Kidney glomerular epithelial cell (primary cell): Measurements from ENCODE around the gene SEMA4D.

Experiments
- DNase-seq: peaks from one replicate; lab custom pipeline; 2025; lab: John Stamatoyannopoulos, UW

SEMA4D gene

DNA sequence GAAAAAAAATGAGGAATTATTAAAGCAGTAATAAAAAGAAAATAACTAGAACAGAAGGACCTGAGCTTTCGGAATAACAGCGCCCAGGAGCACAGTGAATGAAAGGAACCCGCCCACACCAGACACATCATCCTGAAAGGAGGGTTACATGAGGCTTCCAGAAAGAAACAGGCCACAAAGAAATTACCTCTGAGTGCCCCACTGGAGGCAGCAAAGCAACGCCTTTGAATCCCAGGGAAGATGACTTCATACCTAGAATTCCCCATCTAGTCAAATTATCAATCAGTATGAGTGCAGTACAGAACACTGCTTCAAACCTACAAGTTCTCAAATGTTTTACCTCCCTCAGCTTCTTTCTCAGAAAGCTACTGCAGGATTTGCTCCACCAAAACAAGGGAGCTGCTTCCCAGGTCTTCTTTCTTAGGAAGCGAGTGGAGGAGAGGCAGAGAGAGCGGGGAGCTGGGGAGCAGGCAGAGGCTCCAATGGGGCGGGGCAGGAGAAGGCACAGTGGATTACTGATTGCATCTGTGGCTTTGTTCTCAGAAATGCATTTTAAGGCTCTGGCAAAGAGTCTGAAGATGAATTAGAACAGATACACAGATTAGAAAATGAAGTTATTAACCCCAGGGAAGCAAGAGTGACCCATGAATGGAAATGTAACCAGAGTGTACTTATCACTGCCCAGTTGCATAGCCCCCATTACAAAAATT lies 87.1 kb downstream of the SEMA4D start:
- DNase-seq: no peak

DNA sequence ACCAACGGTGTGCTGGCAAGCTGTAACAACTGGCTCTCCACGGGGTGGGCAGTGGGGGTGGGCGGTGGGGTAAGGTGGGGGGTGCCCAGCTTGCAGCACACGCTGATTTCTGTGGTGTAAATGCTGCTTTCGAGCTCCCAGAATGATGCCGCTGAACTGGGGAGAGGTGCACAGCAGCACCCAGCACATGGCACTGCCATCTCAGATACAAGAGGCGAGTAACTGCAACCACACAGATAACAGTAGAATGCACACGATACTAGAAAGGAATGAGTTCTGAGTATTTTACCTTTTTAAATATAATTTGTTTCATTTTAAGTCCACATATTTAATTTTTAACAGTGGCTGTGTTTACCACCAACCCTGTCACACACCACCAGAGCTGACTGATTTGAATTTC lies 87.9 kb downstream of the SEMA4D start:
- DNase-seq: no peak

DNA sequence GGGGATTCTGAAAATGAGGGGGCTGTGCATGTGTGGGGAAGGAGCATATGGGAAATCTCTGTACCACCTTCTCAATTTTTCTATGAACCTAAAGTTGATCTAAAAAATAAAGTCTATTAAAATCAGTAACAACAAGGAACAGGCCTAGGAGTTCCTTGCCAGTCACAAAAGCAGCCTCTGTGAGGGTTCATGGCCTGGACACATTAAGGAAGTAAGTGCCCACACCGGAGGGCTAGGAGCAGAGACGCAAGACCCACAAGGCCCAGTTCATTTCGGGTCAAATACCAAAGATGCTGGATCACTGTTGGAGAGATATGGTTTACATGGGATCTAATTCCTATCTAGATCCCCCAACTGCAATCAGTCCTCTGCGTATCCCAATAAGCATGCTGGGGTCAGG lies 88.4 kb downstream of the SEMA4D start:
- no peak for DNase-seq

DNA sequence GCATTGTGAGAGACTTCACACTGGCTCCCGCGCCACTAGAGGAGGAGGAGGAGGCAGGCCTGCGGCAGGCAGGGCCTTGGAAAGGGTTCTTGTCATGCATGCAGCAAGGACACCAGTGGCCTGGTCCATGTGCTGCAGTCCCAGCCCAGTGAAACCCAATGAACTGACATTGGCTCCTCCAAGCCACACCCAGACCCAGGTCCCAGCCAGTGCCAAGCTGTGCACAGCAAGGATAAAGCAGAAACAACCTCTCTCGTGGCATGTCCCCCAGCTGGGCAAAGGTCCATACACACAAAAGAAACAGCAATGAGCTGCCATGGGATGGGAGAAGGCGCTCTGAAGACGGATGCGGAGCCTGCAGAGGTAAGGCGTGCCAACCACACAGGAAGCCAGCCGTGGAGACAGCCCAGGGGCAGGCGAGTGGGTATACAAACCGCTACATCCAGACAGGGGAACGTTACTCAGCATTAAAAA lies 89.2 kb downstream of the SEMA4D start:
- peak; percentile 20 for DNase-seq

DNA sequence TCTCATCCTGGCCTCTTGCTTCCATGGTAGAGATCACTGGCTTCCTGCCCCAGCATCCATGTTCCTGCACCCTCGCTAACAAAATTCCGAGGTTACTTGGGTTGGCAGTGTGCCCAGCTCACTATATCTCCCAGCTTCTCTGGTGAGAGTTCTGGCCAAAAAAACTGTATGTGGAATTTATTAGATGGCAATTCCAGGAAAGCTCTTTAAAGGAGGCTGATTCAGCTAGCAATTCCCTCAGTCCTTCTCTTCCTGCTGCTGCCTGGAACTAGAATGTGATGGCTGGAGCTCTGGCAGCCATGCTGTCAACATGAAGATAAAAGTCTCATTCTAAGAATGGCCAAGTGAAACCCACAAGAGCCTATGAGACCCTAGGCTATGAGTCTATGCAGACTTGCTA lies 90.8 kb downstream of the SEMA4D start:
- no peak for DNase-seq

DNA sequence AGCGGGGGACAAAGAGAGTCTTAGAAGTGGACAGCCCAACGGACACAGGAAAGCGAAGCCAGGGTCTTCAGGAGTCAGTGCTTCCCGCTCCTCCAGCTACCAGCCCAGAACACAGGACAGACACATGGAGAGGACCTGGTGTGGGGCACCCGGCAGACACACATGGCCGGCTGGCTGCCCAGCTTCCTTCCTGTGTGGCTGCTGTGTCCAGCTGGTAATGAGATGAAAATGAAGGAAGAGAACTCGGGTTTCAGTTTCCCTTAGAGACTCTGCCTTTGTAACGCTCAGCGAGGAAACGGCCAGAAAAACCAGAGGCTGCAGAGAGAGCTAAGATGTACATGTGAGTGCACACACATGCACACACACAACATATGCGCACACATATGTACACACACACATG lies 92.1 kb downstream of the SEMA4D start:
- no peak for DNase-seq

DNA sequence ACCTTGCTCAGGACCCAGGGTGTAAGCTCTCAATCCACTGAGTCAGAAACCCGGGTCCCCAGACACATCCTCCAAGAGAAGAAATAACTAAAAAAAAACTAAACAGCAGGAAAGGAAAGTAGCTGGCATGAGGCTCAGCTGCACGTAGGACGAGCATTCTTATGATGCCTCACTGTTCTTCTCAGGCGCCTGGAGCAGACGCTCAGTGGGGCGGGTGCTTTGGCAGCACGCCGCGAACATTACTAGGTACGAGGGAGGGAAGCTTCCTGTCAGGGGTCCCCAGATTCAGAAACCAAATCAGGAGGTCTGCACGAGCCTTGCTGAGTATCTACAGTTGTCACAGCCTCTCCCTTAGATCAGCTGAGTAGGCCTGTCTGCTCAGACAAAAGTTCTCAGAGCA lies 93.8 kb downstream of the SEMA4D start:
- no peak for DNase-seq

DNA sequence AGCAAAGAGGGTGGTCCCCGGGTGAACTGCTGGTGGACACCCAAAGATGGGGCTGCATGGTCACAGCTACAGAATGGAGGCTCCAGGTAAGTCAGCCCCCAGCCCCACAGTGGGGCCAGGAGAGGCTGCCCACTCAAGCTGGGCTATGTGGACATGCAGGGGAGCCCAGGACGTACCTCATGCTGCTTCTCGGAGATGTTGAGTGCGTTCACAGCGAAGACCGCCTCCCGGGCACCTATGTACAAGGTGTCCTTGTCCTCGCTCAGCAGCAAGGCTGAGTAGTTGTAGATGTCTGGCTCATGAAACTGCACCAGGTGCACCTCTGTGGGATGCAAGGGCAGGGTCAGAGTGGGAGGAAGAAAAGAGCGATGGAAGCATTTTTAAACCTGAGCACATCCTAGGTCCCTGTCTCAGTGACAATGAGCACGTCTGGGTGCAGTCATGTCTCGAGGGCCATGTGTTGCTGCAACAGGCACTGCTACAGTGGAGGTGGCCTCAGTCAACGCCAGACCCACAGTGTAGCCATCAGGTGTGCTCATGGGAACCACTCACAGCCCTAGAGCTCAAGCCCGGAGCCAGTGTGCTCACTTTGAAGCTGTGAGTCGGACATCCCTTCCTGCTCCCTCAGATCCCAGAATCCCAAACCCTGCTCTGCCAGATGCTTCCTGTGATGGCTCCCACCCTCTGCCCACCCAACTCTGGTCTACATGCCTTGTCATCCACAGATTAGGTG lies 95.1 kb downstream of the SEMA4D start:
- DNase-seq: no peak

DNA sequence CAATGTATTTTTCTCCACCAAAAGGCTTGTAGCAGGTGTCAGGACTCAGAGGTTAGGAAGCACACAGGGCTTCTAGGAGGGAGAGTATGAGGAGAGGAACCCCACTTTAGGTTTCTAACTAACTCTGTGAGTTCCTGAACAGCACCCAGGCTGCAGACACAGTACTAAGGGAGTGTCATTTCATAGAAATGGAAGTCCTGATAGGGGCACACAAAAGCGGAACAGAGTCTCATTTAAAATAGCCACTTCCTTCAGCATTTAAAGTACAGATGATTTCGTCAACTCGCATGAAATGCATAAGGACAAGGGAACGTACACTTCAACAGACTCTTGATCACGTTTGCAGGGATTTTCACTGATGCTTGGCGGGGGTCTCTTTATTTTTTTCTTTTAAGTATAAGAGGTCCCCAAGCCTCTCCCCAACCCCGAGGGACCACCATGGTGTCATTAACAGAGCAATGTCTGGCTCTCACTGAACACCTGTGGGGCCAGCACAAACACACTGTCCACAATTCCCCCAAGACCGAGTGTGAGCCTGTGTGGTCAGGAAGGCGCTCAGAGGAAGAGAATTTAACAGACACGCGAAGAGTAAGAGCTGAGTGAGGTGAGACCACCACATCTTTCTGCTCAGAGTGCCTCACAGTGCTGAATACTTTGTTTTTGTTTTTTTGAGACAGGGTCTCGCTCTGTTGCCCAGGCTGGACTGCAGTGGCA lies 97.4 kb downstream of the SEMA4D start:
- DNase-seq: no peak

DNA sequence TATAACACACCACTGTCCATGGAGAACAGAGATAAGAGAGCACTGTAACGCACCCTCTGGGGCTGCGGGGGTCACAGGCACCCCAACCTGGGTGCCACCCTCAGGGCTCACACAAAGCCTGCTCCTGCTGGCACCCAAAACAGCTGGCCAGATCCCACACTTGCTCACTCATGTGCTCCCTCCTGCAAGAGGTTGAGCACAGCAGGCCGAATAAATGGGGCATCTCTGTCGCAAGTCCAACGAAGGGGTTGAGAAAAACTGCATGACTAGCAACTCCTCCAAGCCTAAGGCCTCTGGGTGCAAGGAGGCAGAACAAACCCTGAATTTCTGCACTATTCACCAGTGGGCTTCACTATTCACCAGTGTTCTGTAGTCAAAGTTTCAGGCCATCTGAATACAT lies 99.3 kb downstream of the SEMA4D start:
- DNase-seq: no peak

DNA sequence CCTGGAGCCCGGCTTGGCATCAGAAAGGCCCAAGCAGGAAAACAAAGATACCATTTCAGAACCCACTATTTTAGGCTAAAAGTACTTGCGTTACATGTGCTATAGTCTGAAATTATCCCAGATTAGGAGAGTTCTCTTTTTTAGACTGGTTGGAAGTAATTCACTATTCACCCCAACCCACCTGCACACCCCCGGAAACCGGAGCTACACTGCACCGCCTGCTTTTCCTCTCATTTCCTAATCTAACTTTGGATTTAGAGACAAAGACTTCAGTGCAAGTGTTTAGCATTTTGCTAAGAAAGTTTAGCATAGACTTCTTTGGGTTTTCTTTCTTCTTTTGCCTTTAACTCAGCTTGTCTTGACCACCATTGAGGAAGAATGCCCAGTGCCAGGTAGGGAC lies 100.4 kb downstream of the SEMA4D start:
- DNase-seq: no peak

DNA sequence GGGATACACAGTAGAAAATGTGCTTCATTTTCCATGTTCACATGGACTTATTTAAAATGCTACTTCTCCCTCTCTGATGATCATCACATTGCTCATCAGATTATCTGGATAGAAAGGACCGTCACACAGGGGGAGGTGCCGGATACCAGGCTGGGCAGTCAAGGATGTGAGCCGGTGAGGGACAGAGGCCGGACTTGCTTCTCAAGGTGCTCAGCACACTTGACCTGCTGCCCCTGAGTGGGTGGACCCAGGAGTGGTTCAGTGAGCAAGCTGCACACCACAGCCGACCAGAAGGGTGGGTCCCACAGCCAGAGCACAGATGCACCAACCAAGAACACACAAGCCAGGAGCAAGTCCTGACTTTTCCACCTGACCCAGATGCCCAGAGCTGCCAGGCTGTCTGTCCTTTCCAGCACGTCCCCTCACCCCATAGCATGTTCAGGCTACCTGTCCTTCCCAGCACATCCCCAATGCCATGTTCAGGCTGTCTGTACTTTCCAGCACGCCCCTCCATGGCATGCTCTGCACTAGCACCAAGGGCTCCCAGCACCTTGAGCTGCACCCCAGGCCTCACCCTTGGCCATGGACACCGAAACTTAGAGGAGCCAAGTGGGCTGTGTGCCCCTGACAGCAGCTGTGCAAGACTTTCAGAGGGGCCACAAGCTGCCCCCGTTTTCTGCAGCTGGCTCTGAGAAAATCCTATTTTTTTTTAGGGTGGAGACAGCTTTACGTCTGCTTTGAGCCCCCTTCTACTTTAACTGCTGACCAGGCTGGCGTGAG lies 101.8 kb downstream of the SEMA4D start:
- DNase-seq: no peak

DNA sequence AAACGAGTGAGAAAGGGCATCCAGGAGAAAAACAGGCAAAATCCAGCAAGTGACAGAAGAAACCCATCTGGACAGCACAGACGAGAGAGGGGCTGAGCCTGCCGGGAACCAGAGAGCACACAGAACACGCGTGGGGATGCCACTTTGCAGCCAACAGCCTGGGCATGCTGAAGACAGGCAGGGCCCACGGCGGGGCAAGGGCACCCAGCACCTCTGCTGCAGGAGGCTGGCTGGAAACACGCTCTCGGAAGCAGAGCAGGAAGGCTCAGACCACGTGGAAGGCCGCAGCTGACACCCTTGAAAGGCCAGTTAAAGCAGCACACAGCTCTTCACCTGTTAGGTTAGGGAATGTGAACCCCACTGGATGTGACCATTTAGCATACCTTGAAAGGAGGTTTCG lies 103.5 kb downstream of the SEMA4D start:
- DNase-seq: no peak

DNA sequence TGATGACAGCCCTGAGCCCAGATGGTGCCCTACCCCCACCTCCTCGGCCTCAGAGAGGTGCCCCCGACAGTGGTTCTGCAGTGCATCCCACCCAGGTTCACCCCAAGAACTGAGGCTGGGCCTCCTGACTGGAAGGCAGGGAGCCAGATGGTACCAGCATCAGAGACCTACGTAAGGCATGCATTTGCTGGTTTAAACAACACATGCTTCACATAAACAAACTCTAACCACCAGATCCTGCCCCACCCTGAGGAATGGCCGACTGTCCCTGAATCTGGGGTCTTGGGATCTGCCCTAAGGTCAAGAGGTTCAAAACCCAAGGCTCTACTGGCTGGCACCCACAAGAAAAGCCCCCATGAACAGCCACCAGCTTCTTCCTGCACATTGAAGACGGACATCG lies 106.3 kb downstream of the SEMA4D start:
- no peak for DNase-seq

DNA sequence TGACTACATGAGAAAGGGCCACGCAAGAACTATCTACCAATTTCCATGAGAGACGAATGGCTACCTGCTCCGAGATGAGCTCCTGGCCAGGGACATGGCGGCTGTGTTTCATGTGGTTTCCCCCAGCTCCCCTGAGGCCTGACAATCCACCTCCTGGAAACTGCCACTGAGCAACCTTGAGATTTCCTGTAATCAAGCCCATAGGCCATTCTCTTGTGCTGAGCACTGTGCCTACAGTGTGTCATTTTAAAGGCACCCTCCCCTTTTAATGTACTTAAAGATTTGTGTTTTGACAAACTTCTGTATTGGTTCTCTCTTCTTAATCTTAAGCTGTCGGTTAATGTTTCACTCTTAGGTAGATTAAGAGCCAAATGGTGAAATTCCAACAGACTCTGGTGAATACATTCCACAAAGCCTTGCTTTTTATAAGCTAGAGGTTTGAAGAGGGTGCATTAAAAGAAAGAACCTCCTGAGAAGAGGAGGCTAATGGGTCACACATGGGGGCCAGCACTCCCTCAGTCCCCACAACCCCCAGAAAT lies 107.3 kb downstream of the SEMA4D start:
- no peak for DNase-seq

DNA sequence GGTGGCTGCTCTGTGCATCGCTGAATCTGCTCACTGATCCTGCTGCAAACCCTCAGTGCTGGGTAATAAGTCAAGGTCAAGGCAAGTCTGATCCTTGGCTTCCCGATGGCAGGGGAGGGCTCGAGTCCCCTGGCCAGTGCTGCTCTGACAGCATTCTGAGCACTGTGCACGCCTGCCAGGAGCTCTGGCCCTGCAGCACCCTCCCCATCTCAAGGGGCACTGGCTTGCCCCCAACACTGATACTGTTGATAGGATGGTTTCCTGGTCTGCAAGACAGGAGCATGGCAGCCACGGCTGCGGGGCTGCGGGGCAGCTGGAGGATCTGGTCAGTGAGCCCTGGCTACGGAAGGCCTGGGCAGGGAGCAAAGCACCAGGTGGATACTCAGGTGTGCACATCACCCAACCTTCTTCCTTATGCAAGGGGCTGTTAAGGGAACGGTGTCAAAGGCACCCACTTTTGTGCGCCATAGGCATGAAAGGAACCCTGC lies 107.8 kb downstream of the SEMA4D start:
- DNase-seq: no peak

DNA sequence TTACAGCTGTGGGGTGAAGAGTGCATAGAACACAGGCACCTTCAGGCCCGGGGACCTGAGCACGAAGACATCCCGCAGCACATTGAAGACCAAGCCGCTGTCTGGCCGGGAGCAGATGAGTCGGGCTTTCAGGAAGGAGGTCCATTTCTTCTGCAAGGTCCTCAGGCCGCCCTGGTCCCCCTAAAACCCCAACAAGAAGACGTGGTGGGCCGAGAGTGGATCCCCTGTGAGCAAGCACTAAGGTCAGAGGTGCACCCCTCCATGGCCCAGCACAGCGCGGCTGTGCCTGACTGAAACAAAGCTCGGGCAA lies 109.1 kb downstream of the SEMA4D start:
- DNase-seq: no peak

DNA sequence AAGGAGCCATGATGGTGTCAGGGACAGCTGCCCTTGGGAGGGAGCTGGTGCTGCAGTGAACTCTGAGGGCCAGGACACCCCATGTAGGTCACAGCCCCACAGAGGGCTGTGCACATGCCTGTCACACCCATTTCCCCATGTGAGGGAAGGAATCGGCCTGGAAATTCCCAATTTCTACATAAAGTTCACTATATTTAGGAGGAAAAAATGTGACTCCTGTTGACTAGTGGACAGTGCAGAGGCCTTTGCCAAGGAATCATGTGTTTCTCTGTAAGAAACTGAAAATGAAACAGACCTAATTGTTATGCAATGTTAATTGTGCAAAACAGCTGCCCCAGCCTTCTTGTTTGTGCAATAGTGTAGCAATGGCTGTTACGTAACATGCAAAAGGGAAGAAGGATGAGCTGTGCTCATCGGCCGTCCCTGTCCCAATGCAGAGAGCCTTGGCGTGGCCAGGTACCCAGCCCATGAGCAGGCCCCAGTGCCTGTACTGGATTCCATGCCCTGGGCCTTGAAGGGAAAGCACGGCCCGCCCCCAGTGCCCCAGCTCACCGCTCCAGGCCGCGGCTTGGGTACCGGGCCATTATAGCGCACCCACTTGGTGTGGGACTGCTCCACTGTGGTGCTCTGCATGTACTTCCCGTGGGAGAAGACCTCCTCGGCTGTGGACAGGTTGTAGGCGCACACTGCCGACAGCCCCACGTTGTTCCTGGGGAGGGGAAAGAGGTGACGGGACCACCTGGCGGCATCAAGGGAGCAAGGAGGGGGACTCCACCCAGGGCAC lies 109.6 kb downstream of the SEMA4D start:
- DNase-seq: no peak

DNA sequence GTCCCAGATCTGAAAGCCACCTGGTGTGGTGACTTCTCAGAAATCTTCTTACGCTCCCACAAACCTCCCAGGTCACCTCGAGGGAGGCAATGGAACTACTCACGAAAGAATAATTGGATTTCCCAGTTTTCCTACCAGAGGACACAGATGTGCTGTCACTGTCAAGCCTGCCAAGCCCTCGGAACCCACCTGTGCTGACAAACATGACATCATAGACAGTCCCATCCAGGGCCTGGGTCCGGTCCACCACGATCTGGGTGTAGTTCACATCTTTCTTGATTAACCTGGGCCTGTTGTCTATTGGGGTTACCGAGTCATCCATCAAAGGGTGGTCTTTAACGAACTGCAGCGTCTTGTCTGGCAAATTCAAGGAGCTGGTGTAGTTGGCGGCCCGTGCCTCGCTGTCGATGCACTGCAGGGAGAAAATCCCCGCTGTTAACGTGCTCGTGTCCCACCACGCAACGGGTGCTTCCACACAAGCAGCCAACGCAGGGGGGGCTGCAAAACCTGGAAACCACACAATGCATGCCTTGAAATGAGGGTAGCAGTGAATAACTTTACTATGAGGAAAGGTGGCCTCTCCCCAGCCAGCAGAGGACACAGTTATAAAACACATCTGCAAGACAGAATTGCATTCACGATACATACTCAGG lies 110.6 kb downstream of the SEMA4D start:
- DNase-seq: no peak

DNA sequence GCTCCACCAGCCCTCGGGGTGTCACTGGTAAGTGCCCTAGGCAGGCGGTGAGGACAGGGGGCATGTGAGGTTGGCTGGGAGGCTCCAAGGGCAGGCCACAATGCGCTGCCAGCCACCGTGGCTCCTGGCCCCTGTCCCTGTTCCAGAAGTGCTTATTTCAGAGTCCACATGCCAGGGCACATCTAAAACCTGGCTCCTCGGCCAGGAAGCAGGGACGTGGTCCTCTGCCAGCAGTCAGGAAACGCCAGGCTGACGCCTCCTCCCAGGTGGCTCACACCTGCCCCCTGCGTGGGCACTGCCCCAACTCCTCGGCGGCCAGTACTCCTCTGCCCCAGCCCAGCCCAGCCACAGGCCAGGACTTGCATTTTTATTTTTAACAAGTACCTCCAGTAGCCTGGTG lies 111.1 kb downstream of the SEMA4D start:
- DNase-seq: no peak

DNA sequence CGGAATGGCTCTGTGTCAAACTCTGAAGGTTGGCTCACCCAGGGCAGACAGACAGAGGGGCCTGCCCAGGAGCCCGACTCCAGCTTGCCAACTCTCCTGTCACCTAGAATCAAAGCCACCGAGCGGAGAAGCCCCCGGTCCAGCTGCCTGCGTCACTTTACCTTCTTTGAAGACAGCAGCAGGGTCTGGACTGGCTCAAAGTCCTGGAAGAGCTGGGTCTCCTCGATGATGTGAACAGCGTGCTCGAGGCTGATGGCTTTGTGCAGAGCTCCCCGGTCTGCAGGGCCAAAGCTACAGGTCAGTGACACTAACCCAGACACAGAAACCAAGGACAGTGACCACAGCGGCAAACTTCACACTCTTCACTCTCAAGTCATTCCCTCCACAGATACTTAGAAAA lies 111.7 kb downstream of the SEMA4D start:
- no peak for DNase-seq
